Fibroblast of the conjunctiva (primary cell): ENCODE data around the gene CFAP251.
"Not testable (repeated sequence)": the region's sequence is repeated elsewhere in the genome, so short reads cannot be mapped to it uniquely, and the experiment has no call there.

Experiments used
- DNase-seq: peaks from one replicate; pipeline ENCODE4 v3.0.0-alpha.2; 2010; ENCODE audit warnings: low read depth

CFAP251 gene

DNA sequence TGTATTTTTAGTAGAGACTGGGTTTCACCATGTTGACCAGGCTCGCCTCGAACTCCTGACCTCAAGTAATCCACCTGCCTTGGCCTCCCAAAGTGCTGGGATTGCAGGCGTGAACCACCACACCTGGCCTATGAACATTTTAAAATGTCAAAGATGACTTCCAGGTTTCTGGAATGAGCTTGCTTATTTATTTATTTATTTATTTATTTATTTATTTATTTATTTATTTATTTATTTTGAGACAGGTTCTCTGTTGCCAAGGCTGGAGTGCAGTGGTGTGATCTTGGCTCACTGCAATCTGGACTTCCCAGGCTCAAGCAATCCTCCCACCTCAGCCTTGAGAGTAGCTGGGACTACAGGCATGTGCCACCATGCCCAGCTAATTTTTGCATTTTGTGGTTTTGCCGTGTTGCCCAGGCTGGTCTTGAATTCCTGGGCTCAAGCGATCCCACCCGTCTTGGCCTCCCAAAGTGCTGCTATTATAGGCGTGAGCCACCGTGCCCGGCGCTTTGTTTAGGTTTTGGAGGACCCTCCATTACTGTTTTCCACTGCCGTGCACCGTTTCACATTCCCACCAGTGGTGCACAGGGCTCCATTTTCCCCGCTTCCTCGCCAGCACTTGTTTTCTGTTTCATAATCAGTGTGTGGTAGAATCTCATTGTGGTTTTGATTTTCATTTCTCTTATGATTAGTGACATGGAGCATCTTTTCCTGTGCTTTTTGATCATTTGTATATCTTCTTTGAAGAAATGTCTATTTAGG is 6.4 kb upstream of the CFAP251 start:
- no peak for DNase-seq

DNA sequence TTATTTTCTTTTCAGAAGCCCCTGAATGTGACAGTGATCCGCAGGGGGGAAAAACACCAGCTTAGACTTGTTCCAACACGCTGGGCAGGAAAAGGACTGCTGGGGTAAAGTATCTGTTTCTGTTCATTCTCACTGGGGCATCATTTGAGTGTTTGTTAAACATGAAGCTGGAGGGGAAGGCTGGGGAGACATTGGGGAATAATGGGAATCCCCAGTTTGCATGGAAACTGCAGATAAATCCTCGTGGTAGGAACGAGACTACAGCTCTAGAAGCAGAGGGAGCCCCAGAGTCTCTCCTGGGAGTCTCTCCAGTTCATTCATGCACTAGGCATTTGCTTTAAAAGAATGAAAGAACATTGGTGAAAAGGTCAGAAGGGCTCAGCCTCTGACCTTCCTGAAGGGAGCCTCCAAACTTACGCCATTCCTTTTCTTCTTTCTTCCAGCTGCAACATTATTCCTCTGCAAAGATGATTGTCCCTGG is 2.5 kb upstream of the CFAP251 start:
- no peak for DNase-seq

DNA sequence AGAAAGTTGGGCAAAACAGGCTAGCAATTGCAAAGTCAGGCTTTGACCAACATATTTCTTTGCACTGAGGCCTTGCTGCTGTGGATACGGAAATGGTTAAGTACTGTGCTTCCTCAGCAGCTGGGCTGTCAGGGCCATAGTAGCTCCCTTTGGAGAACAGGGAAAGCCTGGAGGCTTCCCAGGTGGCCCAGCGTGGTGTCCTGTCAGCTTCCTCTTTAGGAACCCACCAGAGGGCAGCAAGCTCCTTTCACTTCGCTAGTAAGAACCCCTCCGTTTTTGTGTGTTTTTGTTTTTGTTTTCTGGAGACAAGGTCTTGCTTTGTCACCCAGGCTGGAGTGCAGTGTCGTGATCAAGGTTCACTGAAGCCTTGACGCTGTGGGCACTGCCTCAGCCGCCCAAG is 1.7 kb upstream of the CFAP251 start:
- no peak for DNase-seq

DNA sequence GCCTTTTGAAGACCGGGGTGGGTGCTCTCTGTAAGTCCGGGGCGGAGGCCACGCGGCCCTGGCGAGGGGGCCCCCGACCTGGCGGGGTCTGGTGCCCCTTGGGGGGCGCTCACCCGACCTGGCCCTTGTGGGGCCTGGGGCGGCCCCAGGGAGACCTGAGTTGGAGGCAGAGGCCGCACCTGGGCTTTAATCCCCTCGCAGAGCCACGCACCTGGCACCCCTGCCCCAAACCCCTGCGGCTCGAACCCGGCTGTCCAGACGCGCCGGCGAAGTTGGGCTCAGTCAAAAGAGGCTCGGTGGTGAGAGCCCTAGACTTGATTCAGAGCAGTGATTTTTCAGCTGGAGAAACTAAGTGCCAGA is 267 bp downstream of the CFAP251 start:
- no peak for DNase-seq

DNA sequence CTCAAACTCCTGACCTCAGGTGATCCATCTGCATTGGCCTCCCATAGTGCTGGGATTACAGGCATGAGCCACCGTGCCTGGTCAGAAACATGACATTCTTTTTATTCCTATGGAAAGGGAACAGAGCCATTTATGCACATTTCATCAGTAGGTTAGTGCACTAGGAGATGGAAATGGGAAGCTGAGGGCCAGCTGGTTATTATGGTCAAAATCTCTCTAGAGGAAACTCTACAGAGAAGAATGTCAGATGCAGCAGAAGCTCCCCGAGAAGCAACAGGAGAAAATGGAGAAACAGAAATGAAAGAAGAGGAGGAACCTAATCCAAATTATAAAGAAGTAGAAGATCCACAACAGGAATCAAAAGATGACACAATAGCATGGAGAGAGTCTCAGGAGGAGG is 2.7 kb downstream of the CFAP251 start:
- no peak for DNase-seq

DNA sequence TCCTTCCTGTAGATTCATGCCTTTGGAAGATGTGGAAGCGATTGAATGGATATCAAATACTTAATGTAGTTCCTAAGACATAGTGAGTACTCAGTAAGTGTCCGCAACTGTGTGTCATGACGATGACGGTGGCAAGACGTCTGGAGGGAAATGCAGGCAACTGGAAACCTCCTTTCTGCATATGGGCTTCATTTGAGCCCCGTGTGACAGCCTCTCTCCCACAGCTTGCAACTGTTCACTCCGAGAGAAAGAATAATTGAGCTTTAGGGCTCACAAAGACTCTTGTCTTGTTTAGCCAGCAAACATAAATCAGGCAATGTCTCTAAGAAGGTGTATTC is 6.9 kb downstream of the CFAP251 start:
- no peak for DNase-seq

DNA sequence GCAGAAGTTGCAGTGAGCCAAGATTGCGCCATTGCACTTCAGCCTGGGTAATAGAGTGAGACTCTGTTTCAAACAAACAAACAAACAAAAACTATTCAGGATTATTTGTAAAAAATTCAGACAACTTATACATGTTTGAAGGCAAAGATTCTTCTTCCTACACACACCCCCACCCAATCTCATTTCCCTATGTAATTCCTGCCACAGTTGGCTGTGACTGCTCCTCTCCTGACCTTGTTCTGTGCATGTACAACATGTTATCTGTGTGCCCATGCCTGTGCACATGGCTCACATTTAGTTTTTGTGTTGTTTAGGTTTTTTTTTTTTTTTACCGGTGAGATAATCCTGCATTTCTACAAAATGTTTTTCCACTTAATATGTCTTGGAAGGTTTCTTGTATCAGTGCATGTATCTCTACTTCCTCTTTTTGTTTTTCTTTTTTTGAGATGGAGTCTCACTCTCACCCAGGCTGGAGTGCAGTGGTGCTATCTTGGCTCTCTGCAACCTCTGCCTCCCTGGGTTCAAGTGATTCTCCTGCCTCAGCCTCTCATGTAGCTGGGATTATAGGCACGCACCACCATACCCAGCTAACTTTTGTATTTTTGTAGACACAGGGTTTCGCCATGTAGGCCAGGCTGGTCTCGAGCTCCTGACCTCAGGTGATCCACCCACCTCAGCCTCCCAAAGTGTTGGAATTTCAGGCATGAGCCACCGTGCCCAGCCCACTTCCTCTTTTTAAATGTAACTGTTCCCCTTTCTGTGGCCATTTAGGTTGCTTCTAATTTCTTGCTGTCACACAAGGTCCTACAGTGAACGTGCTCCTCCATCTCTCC is 8.7 kb downstream of the CFAP251 start:
- no peak for DNase-seq

DNA sequence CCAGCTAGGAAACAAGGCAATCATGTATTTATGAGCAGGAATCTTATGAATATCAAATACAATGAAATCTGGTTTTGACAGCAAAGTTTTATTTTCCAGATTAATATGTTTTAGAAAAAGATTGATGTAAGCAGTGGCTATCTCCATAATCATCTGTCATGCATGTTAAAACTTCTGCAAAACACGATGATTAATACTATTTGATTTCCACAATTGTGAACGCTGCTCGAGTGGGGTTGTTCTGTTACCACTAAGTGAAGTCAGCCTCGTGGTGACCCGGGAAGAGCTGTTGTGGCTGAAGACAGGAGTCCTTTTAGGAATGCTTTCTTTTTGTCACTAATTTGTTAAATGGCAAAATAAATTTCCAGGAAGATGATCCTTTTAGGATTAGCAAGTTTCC is 9.4 kb downstream of the CFAP251 start:
- no peak for DNase-seq

DNA sequence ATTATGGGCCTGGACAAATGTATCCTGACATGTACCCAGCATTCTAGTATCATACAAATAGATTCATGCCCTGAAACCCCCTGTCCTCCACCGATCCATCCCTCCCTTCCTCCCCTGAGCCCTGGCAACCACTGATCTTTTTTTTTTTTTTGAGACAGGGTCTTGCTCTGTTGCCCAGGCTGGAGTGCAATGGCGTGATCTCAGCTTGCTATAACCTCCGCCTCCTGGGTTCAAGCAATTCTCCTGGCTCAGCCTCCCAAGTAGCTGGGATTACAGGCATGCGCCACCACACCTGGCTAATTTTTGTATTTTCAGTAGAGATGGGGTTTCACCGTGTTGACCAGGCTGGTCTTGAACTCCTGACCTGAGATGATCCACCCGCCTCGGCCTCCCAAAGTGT is 11.2 kb downstream of the CFAP251 start:
- DNase-seq = not testable (repeated sequence)

DNA sequence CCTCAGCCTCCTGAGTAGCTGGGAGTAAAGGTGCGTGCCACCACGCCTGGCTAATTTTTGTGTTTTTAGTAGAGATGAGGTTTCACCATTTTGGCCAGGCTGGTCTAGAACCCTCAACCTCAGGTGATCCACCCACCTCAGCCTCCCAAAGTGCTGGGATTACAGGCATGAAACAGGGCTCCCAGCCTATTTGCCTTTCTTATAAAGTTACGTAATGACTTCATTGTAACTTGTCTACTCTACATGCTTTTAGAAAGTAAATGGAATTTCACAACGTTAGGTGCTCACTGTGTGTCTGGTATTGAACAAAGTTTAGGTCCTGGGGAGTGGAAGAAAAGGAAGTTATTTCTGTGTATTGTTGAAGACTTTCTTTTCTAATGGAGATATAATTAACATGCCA is 12.5 kb downstream of the CFAP251 start:
- DNase-seq = no peak

DNA sequence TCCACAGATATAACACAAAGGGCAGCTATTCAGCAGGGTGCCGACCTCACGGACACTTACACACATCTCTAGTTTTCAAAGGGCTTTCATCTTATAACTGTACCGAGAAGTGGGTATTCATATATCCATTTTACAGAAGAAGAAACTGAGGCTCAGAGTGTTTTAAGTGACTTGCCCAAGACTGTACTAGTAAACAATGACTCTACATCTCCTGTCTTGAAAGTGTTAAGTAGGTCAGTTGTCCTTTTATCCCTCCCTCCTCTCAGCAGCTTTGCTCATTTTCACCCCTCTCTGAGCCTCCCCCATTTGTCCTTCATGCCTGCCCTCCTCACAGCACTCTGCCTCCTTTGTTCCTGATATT is 13.8 kb downstream of the CFAP251 start:
- no peak for DNase-seq

DNA sequence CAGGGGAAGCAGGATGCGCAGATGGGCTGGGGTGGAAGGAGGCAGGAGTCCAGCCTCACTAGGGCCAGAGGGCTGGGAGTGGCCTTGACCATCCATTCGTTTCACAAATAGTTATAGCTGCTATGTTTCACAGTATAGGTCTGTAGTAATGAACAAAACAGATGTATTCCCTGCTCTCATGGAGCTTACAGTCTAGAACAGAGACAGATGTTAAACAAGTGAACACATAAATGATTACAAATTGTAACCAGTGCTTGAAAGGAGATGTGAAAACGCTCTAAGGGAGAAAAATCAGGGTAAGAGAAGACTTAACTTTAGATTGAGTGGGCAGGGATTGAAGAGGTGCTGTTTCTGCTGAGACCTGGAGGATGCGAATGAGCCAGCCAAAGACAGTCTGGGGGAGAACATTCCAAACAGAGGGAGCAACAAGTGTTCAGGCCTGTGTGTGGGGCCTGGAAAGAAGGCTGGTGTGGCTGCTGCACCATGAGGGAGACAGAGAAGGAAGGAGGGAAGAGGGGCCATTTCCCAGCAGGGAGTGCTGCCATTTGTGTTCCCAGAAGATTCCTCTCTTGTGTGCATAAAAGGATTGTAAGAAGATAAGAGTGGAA is 14.6 kb downstream of the CFAP251 start:
- no peak for DNase-seq

DNA sequence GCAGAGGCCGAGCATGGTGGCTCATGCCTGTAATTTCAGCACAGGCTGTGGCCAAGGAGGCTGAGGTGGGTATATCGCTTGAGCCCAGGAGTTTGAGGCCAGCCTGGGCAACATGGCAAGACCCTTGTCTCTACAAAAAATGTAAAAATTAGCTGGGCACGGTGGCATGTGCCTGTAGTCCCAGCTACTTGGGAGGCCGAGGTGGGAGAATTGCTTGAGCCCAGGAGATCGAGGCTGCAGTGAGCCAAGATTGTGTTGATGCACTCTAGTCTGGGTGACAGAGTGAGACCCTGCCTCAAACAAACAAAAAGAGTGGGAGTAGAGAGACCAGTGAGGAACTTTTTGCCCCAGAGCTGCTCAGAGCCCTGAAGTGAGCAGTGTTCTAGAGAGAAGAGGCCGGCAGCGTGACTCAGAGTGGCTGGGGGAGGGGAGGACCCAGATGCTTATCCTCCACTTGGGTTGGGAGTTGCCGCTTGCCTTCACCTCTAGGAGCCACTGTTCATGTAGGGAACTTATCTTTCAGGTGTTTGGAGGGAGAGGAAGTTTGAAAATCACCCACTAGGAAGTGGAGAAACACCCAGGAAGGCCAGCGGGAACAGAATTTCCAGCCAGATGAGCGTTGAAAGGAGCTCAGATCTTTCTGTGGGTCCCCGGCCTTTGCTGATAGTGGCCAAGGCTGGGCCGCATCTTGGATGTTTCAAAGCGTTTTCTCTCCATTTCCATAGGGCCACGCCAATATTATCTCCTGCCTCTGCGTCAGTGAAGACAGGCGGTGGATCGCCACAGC is 15.3 kb downstream of the CFAP251 start:
- DNase-seq = no peak

DNA sequence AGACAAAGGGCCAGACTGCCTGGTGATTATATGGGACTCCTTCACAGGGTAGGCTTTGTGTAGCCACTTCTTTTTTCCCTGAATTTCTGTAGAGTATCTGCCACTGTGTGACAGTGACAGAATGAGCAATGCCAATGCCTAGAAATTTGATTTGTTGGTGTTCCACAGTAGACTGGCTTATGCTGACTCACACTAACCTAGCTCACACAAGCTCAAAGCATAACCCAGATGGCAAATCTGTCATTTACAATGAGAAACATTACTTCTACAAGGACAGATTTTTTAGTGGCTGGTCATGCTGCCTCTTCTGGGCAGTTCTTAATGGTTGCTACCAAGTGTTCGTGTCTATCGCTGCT is 15.9 kb downstream of the CFAP251 start:
- no peak for DNase-seq

DNA sequence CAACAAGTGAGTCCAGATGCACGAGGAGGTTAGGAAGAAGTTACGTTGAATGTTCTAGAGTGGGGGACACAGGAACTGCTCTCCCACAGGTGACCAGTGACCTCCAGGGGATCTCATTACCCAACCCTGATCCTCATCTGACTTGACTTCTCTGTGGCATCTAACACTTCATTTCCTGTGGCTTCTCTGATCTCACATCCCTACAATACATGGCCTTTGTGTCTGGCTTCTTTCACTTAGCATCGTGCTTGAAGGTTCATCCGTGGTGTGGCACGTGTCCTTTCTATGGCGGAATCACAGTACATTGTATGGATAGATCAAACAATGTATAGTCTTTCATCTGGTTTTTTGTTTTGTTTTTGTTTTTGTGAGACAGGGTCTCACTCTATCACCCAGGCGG is 19.3 kb downstream of the CFAP251 start:
- no peak for DNase-seq

DNA sequence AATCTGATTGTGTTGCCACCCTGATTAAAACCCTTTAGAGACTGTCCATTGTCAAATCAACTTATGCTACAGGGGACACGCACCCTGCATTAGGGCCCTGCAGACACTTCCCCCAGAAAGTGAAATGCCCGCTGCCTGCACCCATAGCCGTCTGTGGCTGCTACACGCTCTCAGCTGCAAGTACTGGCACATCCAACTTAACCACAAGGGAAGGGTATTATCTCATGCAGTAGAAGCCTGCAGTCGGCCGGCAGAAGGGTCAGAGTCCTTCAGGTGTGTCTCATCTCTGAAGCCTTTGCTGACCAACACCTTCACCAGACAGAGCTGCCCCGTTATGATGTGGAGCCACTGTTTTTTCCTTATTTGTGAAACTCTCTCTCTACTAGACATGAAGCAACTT is 20.8 kb downstream of the CFAP251 start:
- no peak for DNase-seq

DNA sequence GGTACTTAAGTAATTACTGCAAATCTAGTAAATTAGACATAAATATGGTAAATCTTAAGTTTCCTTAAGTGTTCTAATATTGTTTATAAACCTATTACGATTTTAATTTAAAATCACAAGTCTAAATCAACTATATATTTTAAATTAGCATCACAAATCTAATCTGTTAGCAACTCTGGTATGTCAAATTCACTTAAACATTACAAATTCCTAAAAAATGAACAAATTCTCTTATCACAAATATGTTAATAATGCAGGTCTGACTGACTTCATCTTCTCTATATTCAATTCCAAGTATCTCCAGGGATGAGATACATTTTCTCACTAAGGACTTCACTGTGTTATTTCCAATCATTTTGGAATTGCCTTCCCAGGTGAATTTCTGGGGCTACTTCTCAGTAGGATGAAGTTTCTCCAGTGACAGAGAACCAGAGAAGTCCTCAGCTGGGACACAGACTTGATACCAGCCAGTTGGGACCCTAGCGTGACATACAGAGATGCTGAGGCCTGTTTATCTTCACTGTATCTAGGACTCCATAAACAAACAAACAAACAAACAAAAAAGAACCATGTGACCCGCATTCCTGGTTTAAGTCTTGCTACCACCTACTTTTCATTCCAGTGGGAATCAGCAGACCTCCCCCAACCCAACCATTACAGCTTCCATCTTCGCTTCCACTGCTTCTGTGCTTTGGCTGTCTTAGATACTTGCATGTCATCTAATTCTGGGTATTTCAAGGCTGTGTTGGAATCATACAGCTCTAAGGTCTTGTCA is 21.8 kb downstream of the CFAP251 start:
- no peak for DNase-seq

DNA sequence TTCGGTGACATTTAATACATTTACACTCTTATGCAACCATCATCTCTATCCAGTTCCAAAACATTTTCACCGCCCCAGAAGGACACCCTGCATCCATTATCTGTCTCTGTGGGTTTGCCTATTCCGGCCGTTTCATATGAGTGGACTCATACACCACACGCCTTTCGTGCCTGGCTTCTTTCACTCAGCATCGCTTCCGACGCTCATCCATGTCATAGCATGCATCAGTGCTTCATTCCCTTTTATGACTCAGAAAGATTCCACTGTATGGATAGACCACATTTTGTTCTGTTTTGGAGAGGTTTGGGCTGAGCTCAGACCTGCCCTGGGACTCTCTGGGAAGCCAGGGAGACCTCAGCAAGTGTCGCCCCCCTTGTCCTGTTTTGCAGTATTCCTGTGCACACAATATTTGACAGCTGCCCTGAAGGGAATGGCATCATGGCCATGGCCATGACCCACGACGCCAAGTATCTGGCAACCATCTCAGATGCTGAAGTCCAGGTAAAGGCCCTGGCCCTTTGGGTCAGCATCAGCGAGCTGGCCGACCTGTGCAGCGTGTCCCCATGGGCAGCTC is 23.8 kb downstream of the CFAP251 start:
- no peak for DNase-seq

DNA sequence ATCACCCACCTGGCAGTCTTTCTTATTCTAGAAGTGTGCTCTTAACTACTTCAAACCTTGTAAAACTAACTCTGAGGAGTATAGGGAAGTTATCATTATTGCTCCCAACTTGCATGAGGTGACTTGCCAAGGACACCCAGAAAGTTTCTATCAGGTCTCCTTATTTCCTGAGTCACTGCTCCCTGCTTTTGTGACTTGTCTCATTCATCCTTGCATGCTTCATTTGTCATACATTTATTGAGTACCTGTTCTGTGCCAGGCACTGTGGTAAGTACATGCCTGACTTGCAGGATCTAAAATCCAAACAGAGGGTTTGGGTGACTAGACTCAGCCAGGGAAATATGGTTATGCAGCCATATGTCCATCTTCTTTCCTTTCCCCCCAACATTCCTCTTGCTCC is 25.5 kb downstream of the CFAP251 start:
- no peak for DNase-seq

DNA sequence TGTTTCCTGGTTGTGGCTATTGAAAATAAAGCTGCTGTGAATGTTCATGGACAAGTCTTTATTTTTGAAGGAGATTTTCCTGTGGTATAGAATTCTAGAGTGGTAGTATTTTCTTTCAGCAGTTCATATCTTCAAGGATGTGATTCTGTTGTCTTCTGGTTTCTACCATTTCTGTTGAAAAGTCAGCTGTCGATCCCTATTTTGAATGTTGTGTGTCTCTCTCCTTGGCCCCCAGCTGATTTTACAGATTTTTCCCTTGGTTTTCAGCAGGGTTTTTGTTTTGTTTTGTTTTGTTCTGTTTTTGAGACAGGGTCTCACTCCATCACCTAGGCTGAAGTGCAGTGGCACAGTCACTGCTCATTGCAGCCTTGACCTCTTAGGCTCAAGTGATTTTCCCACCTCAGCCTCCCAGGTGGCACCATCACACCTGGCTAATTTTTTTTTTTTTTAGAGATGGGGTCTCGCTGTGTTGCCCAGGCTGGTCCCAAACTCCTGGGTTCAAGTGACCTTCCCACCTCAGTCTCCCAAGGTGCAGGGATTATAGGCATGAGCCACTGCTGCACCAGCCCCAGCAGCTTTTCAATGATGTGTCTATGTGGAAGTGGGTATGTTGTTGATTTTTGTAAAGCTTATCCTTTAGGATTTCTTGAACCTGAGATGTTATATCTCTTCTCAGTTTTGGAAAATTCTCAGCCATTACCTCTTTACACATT is 28.1 kb downstream of the CFAP251 start:
- DNase-seq = no peak

DNA sequence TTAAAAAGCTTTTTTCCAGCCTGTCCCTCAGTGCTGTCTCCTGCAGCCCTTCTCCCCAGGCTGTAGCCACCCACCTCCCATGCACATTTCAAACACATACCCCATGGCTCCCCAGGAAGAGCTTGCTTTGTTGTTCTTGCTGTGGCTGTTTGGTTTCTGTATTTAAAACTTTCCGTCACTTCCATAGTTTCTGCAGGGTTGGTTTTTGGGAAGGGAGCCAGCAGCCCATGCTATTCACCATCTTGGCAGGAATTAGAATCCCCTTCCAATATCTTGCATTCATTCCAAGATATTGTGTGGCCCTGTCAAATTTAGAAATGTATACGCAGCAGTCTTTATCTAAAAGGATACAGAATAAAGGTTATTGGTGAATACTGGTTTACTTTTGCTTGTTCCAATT is 29.6 kb downstream of the CFAP251 start:
- no peak for DNase-seq
